Stimulated activated CD4-positive, alpha-beta T cell treated with anti-CD3 and anti-CD28 coated beads, Interleukin-15, amount 100 ng/mL, for 24 hours (primary cell): Measurements from ENCODE around the gene FGF18.
A peak's percentile ranks its signal among the peaks of the same experiment; 100 is the strongest.
"Not testable (repeated sequence)": the region's sequence is repeated elsewhere in the genome, so short reads cannot be mapped to it uniquely, and the experiment has no call there.

Source experiments
- DNase-seq: peaks from one replicate; pipeline ENCODE4 v3.0.0-alpha.2; 2020

FGF18 gene

DNA sequence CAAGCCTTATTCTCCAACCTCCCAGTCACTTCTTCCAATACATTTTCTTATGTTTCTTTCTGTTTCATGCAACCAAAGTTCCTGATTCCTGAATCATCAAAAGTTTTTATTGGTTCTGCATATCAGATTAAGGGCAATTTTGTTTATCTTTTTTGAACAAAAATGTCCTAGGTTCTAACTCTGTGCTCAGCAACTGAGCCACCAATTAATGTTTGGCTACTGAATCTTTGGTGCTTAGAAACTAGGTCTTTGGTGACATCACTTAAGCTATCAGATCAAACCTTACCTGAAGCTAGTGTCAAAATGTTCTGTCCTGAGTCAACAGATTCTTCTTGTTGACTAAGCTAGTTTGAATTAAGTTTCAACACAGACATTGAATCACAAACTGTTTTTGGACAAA is 56.1 kb downstream of the FGF18 start:
- no peak for DNase-seq

GRCh38 chr5:171476701-171477100 is 57.3 kb downstream of the FGF18 start:
- no peak for DNase-seq

GRCh38 chr5:171477101-171477500 is 57.7 kb downstream of the FGF18 start:
- DNase-seq: no peak

GRCh38 chr5:171477666-171478065 is 58.2 kb downstream of the FGF18 start:
- no peak for DNase-seq

- DNase-seq: no peak
Measured at GRCh38 chr5:171478946-171479775, 59.7 kb downstream of the FGF18 start.

GRCh38 chr5:171479776-171480125 is 60.3 kb downstream of the FGF18 start:
- no peak for DNase-seq

DNA sequence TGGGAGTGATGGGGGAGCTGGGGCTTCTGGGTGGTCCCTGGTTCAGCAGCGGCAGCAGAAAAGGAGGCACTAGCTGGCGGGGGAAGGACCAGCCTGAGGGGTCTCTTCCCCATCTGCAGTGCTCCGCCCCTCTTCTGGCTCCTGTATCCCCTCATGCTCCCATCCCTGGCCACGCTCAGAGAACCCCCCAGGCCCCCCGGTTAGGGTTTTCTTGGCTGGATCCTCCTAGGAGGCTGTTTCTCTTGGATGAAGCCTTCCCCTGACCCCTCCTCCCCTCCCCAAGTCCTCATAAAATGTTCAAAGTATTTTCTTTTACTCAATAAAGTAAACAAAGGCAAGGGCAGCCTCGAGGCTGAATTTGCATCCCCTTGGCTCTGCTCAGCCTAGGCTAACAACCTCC is 60.8 kb downstream of the FGF18 start:
- DNase-seq: no peak

- no peak for DNase-seq
Measured at GRCh38 chr5:171481571-171482433, 62.4 kb downstream of the FGF18 start.

DNA sequence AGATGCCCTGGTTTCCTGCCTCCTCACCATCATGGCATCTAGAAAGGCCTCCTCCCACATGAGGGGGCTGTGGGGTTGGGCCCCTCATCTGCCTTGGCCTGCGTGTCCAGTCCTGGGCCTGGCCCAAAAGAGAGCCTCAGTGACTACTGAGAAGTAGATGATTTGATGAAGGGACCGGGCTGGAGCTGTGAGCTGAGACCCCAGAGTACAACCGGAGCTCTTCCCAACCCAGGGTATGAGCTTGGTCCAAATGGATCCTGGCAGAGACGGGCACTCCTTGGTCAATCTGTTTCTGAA is 62.9 kb downstream of the FGF18 start:
- no peak for DNase-seq

GRCh38 chr5:171483551-171484135 is 64.2 kb downstream of the FGF18 start:
- DNase-seq: no peak

DNA sequence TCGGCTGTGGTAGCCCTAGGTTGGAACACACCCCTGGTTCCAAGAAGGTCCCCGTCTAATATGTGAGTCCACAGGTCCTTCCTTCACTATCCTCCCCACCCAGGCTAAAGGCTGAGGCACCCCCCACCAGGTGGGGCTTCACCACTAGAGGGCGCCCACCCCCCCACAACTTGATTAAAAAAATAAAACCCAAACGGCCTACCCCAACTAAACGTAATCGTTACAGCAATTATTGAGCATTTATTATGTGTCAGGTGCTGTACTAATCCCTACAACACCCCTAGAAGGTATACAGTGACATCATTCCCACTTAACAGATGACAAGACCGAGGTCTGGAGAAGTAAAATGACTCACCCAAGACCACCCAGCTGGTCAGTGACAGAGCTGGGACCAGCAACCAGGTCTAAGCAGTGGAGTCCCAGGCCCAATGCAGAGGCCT is 65.0 kb downstream of the FGF18 start:
- DNase-seq: peak; percentile 67

DNA sequence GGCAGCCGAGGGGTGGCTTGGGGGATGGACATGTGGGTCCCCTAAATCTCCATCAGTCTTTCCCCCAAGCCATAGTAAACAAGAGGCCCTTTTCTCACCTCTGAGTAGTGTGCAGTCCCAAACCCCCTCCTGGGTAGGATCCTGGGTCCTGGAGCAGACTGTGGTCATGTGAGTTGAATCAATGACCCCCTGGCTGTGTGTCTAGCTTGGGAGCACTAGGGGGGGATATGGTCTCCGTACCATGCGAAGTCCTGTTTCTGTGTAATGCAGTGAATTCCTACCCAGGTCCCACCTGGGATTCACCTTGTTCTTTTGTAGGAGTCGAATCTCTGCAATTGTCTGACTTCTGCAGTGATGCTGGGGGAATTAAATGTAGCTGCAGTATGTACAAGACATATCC is 66.2 kb downstream of the FGF18 start:
- DNase-seq: no peak

- no peak for DNase-seq
Measured at GRCh38 chr5:171486613-171487012, 67.2 kb downstream of the FGF18 start.

DNA sequence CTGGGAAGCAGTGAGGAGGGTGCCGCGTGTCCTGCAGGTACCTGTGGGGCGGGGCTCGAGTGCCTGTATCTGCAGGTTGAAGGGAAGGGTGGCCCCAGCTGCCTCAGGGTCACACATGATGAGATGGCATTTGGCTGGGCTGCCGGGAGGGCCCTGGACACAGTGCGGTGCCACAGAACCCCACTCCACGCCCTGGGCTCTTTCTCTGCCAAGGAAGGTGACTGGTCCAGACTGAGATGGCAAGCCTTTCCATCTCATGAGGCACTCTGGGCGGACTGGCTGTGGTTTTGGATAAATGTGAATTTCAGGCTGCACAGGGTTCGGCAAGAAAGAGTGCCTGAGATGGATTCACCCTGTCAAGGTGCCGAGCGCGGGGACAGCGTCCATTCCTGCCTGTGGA is 69.4 kb downstream of the FGF18 start:
- DNase-seq: no peak

DNA sequence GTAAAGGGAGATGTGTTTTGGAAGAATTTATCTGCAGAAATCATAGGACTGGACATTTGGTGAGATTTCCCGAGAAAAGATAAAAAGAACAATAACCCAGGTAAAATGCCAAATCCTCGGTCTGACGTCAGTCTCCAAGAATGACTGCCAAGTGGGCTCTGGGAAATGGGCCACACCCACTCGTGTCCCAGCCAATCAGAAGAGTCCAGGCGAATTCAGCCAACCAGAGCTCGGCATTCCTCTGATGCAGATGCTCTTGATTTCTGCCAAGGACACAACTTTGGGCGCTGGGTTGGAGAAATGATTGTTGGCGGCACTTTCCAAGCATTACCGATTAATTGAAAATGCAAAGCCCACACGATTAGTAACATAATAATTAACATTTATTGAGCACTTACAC is 73.3 kb downstream of the FGF18 start:
- DNase-seq: no peak

GRCh38 chr5:171493646-171494393 is 74.4 kb downstream of the FGF18 start:
- DNase-seq: no peak

DNA sequence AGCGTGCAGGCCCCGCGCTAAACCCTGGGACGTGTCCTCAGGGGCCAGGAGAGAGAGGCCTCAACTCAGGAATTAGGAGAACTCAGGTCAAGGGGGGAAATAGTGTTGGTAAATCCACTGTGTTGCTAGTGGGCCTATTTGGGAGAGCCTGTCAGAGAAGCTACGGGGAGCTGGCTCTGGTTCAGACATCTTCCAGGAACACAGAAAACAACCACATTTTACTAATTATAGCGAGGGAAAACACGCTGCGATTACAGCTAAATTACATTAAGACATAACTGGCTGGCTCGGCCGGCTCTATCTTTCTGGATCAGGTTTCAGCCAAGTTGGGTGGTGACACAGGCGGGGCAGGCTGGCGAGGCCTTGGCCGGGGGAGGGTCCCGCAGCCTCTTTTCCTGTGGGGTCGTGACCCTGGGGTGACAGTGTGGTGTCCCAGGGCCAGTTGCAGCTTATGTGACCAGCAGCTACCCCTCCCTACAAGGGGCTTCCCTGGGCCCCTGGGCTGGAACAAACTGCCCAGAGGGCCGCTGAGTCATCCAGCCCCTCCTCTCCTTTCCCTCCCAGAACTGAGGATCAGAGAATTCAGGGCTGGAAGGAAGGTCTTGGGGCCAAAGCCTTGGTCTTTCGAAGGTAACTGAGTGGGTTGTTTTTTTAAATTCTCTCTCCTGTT is 75.1 kb downstream of the FGF18 start:
- DNase-seq: no peak

GRCh38 chr5:171495122-171495700 is 75.8 kb downstream of the FGF18 start:
- no peak for DNase-seq

DNA sequence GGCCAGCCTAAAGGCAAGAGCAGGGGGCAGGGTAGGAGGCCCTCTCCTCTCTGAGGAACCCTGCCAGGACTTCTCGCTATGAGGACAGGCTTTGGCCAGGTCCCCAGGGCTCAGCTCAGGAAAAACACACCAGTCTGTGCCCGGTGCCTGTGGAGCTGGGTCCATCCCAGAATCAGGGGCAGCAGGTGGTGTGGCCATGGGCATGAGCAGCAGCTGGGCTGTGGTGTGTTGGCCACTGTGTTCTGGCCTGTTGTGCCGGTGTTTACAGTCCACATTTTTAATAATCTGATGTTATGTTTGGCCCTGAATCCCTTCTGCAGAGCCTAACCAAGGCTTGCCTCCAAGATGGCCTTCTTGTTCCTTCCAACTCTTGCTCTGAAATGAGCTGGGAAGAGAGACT is 77.0 kb downstream of the FGF18 start:
- DNase-seq: no peak

- not testable (repeated sequence) for DNase-seq
Measured at GRCh38 chr5:171497494-171497893, 78.0 kb downstream of the FGF18 start.

DNA sequence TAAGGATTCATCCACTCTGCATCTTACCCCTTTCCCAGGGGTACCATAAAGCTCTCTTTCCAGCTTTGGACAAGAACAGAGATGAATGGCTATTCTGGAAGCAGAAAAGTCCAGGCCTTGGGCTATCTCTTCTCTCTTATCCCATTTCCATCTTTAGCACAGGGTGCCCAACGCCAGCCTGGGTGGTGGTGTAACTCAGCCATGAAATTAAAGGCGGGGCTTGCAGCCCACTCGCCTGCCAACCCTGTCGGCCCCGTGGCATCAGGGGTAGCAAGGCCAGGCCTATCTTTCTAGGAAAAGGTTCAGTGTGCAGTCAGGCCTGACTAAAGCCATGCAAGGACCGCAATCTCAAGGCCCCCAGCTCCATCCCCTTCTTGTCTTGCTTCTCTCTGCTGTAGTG is 78.7 kb downstream of the FGF18 start:
- no peak for DNase-seq

- no peak for DNase-seq
Measured at GRCh38 chr5:171499611-171500010, 80.2 kb downstream of the FGF18 start.
